Epithelial cell of alveolus of lung (primary cell): ENCODE measurements around the gene MPP1. TPM values are rescaled to one million over a fixed set of nuclear protein-coding genes. Genes with fewer than 3 reads are reported as not detected.

ENCODE experiments used
- total RNA-seq: library from RNA; depleted of rRNA; stranded (reverse); fragments of >200 nt; gene quantifications from 2 replicates; pipeline ENCODE4 v1.2.1, GENCODE V29; 2015

The MPP1 gene
- 25.0 and 26.8 TPM in 2 replicates for total RNA-seq

GRCh38 chrX:154804957-154805695 is at the start of gene MPP1:
Gene MPP1 (minus strand): TSS chrX:154805485. CDS start chrX:154805373, 112 bp downstream.

GRCh38 chrX:154834562-154834961 is 29.3 kb upstream of the MPP1 start, which contains the start of gene SMIM9:
Gene SMIM9 (minus strand): TSS chrX:154834662. CDS start chrX:154830856, 3,806 bp downstream.

GRCh38 chrX:154762537-154763296 is 42.6 kb downstream of the MPP1 start, which contains the start of gene DKC1:
Gene DKC1 (plus strand): TSS chrX:154762864. CDS start chrX:154762966, 102 bp downstream.

GRCh38 chrX:154750301-154751202 is 54.7 kb downstream of the MPP1 start, which contains the start of gene GAB3:
Gene GAB3 (minus strand): TSS chrX:154751077. CDS start chrX:154751025, 52 bp downstream.

Other genes starting within 250 kb of the MPP1 start
- gene CTAG1A, start 220.4 kb downstream of the MPP1 start, total RNA-seq, result not detected in 2 replicates
- gene CTAG1B, start 186.2 kb downstream of the MPP1 start, total RNA-seq, result not detected in 2 replicates
- gene CTAG2, start 151.9 kb downstream of the MPP1 start, total RNA-seq, result not detected in 2 replicates
- gene GAB3, start 54.4 kb downstream of the MPP1 start, total RNA-seq, result 0.40 and 1.9 TPM in 2 replicates
- gene DKC1, start 42.6 kb downstream of the MPP1 start, total RNA-seq, result 15.6 and 29.2 TPM in 2 replicates
- gene SMIM9, start 29.2 kb upstream of the MPP1 start, total RNA-seq, result not detected in 2 replicates
- 10.3 and 10.7 TPM in 2 replicates for gene F8A1, start 80.9 kb upstream of the MPP1 start, total RNA-seq
- 1.7 and 12.6 TPM in 2 replicates for gene F8, start 217.2 kb upstream of the MPP1 start, total RNA-seq
- gene FUNDC2, start 221.4 kb upstream of the MPP1 start, total RNA-seq, result 25.5 and 49.0 TPM in 2 replicates